ENCODE results near the gene FBXO33.

DNA sequence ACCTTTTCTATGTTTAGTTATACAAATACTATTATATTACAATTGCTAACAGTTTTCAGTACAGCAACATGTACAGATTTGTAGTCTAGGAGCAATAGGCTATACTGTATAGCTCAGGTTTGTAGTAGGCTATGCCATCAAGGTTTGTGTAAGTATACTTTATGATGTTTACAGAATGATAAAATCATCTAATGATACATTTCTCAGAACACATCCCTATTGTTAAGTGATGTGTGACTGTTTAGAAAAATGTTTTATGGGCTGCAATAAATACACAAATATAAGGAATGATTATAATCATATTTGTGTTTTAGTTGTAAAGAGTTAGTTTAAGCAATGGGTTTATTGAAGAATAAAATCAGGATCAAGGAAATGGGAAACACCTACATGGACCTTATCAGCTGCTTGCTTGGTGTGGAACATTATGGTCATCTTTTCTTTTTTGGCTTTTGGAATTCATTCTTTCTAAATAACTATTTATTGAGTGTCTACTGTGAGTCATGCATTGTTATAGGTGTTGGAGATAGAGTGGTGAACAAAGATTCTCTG, 24.5 kb upstream of the FBXO33 start:
- TF ChIP-seq, protein P1, sequence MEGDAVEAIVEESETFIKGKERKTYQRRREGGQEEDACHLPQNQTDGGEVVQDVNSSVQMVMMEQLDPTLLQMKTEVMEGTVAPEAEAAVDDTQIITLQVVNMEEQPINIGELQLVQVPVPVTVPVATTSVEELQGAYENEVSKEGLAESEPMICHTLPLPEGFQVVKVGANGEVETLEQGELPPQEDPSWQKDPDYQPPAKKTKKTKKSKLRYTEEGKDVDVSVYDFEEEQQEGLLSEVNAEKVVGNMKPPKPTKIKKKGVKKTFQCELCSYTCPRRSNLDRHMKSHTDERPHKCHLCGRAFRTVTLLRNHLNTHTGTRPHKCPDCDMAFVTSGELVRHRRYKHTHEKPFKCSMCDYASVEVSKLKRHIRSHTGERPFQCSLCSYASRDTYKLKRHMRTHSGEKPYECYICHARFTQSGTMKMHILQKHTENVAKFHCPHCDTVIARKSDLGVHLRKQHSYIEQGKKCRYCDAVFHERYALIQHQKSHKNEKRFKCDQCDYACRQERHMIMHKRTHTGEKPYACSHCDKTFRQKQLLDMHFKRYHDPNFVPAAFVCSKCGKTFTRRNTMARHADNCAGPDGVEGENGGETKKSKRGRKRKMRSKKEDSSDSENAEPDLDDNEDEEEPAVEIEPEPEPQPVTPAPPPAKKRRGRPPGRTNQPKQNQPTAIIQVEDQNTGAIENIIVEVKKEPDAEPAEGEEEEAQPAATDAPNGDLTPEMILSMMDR (conservative IDR thresholded peaks at IDR 0.05; ENCODE audit: low read length) = no peak
- no peak for TF ChIP-seq EZH2phosphoT487 (IDR thresholded peaks at IDR 0.05; ENCODE audit: borderline replicate concordance)

Data from Loucy (cell line).